Suprapubic skin (tissue), 3 donors: ENCODE data around the gene DYNLT5.

Experiments used
- CTCF ChIP-seq, 2 donors: fragments of 200-600 bp in 1 of 2; fragments of 450-650 bp in 1 of 2; sonication (generic) in 1 of 2; IDR thresholded peaks; one replicate each; pipeline ENCODE4 v1.5.1; 2016 to 2019; ENCODE audit warnings: antibody characterized with exemption in 2 of 2, mild to moderate bottlenecking in 1 of 2, moderate library complexity in 1 of 2
- POLR2A ChIP-seq, 2 donors: fragments of 450-650 bp; IDR thresholded peaks; one replicate each; pipeline ENCODE4 v1.6.1; 2017; ENCODE audit warnings: antibody characterized with exemption in 2 of 2, mild to moderate bottlenecking in 2 of 2, moderate library complexity in 2 of 2

- no peak for TF ChIP-seq POLR2A (IDR thresholded peaks at IDR 0.05)
- peak; percentile 51 to 66 for TF ChIP-seq CTCF (IDR thresholded peaks at IDR 0.05)
These were observed 12.8 kb downstream of the DYNLT5 start for GRCh38 chr1:66764994-66765578.
